H9 (cell line): ENCODE measurements around the gene HEATR5A. TPM values are rescaled to one million over a fixed set of nuclear protein-coding genes. Genes with fewer than 3 reads are reported as not detected.
"Not testable (repeated sequence)": the region's sequence is repeated elsewhere in the genome, so short reads cannot be mapped to it uniquely, and the experiment has no call there.

Experiments
- DNase-seq: peaks from one replicate; pipeline ENCODE4 v3.0.0-alpha.2; 2017
- H2AFZ ChIP-seq: one replicate; pipeline ENCODE4 v1.6.1; 2013; ENCODE audit warnings: mild to moderate bottlenecking, low read length, control low read depth, moderate library complexity
- H2AK5ac ChIP-seq: 2 replicates; pipeline ENCODE4 v1.6.1; 2013; ENCODE audit warnings: low read length, control low read depth, mixed read lengths; ENCODE audit not compliant: insufficient read length
- H2BK120ac ChIP-seq: one replicate; pipeline ENCODE4 v1.6.1; 2013; ENCODE audit warnings: low read depth, mild to moderate bottlenecking, low read length, control low read depth, inconsistent platforms; ENCODE audit not compliant: poor library complexity, severe bottlenecking
- H2BK12ac ChIP-seq: 2 replicates; pipeline ENCODE4 v1.6.1; 2013; ENCODE audit warnings: low read length, control low read depth, mixed read lengths, low read depth; ENCODE audit not compliant: insufficient read length
- H2BK15ac ChIP-seq: 2 replicates; pipeline ENCODE4 v1.6.1; 2013; ENCODE audit warnings: low read depth, low read length, control low read depth
- H2BK20ac ChIP-seq: one replicate; pipeline ENCODE4 v1.6.1; 2013; ENCODE audit warnings: low read depth, mild to moderate bottlenecking, low read length, control low read depth, inconsistent platforms; ENCODE audit not compliant: poor library complexity, severe bottlenecking
- H2BK5ac ChIP-seq: 2 replicates; pipeline ENCODE4 v1.6.1; 2013; ENCODE audit warnings: low read length, control low read depth, mixed read lengths; ENCODE audit not compliant: insufficient read length
- H3K14ac ChIP-seq: 2 replicates; pipeline ENCODE4 v1.6.1; 2013; ENCODE audit warnings: low read length, control low read depth; ENCODE audit not compliant: insufficient read depth
- H3K18ac ChIP-seq: 2 replicates; pipeline ENCODE4 v1.6.1; 2013; ENCODE audit warnings: low read depth, mild to moderate bottlenecking, mixed read lengths, low read length, control low read depth; ENCODE audit not compliant: insufficient read length
- H3K23ac ChIP-seq: 2 replicates; pipeline ENCODE4 v1.6.1; 2013; ENCODE audit warnings: low read length, control low read depth, mixed read lengths, low read depth; ENCODE audit not compliant: insufficient read length
- H3K23me2 ChIP-seq: 2 replicates; pipeline ENCODE4 v1.6.1; 2013; ENCODE audit warnings: low read depth, mild to moderate bottlenecking, mixed read lengths, low read length, control low read depth; ENCODE audit not compliant: insufficient read length, poor library complexity, severe bottlenecking
- H3K27ac ChIP-seq: 2 replicates; pipeline ENCODE4 v1.5.1; 2013; ENCODE audit warnings: low read length, control low read depth, mixed read lengths, low read depth; ENCODE audit not compliant: insufficient read length
- H3K27me3 ChIP-seq: 2 replicates; pipeline ENCODE4 v1.6.1; 2013; ENCODE audit warnings: low read length, control low read depth, inconsistent platforms; ENCODE audit not compliant: insufficient read depth
- H3K4ac ChIP-seq: 2 replicates; pipeline ENCODE4 v1.6.1; 2013; ENCODE audit warnings: low read depth, mild to moderate bottlenecking, control low read depth, inconsistent platforms, low read length, moderate library complexity
- H3K4me1 ChIP-seq: 2 replicates; pipeline ENCODE4 v1.6.1; 2013; ENCODE audit warnings: low read length, control low read depth, inconsistent platforms; ENCODE audit not compliant: insufficient read depth
- H3K4me2 ChIP-seq: 2 replicates; pipeline ENCODE4 v1.6.1; 2013; ENCODE audit warnings: low read length, control low read depth, mixed read lengths; ENCODE audit not compliant: insufficient read length, insufficient read depth
- H3K56ac ChIP-seq: 2 replicates; pipeline ENCODE4 v1.6.1; 2013; ENCODE audit warnings: low read depth, mild to moderate bottlenecking, mixed read lengths, low read length, control low read depth; ENCODE audit not compliant: insufficient read length
- H3K79me1 ChIP-seq: 2 replicates; pipeline ENCODE4 v1.6.1; 2013; ENCODE audit warnings: low read depth, mild to moderate bottlenecking, moderate library complexity, low read length, control low read depth, inconsistent platforms; ENCODE audit not compliant: insufficient read depth, poor library complexity, severe bottlenecking
- H3K79me2 ChIP-seq: 2 replicates; pipeline ENCODE4 v1.6.1; 2013; ENCODE audit warnings: low read length, control low read depth, inconsistent platforms; ENCODE audit not compliant: insufficient read depth
- H3K9ac ChIP-seq: 2 replicates; pipeline ENCODE4 v1.6.1; 2013; ENCODE audit warnings: low read length, control low read depth, mixed read lengths; ENCODE audit not compliant: insufficient read length; ENCODE audit errors: extremely low read depth
- H3K9me3 ChIP-seq: one replicate; pipeline ENCODE4 v1.6.1; 2013; ENCODE audit warnings: low read depth, low read length, inconsistent platforms; ENCODE audit not compliant: control insufficient read depth
- H3T11ph ChIP-seq: one replicate; pipeline ENCODE4 v1.6.1; 2013; ENCODE audit warnings: mild to moderate bottlenecking, low read length, control low read depth, inconsistent platforms
- H4K20me1 ChIP-seq: one replicate; pipeline ENCODE4 v1.6.1; 2013; ENCODE audit not compliant: control insufficient read depth, insufficient read length, insufficient read depth
- H4K5ac ChIP-seq: 2 replicates; pipeline ENCODE4 v1.6.1; 2013; ENCODE audit warnings: low read depth, mild to moderate bottlenecking, mixed read lengths, low read length, control low read depth; ENCODE audit not compliant: insufficient read length
- H4K8ac ChIP-seq: replicated peaks from 2 replicates; pipeline ENCODE4 v1.6.1; 2013; ENCODE audit warnings: low read length, control low read depth, mixed read lengths, low read depth; ENCODE audit not compliant: insufficient read length
- H4K91ac ChIP-seq: 2 replicates; pipeline ENCODE4 v1.6.1; 2013; ENCODE audit warnings: low read depth, mild to moderate bottlenecking, moderate library complexity, mixed read lengths, low read length, control low read depth; ENCODE audit not compliant: insufficient read length
- H3K27ac Mint-ChIP-seq, 3 experiments: 2 replicates in 2 of 3; 3 replicates in 1 of 3; pipeline ENCODE4 v1.8.0; 2020 to 2021; ENCODE audit warnings: mixed read lengths in 3 of 3, mild to moderate bottlenecking in 1 of 3, moderate library complexity in 1 of 3
- H3K27me3 Mint-ChIP-seq: 2 replicates; pipeline ENCODE4 v1.8.0; 2021; ENCODE audit warnings: low read depth, mild to moderate bottlenecking, moderate library complexity, mixed read lengths
- H3K36me3 Mint-ChIP-seq, 3 experiments: 2 replicates in 2 of 3; 3 replicates in 1 of 3; pipeline ENCODE4 v1.8.0; 2020 to 2021; ENCODE audit warnings: low read depth in 3 of 3, mixed read lengths in 3 of 3; ENCODE audit not compliant: insufficient read depth in 1 of 3
- H3K4me1 Mint-ChIP-seq, 2 experiments: 2 replicates each; pipeline ENCODE4 v1.8.0; 2020; ENCODE audit warnings: mixed read lengths in 2 of 2
- H3K4me3 Mint-ChIP-seq, 2 experiments: 2 replicates in 1 of 2; 3 replicates in 1 of 2; pipeline ENCODE4 v1.8.0; 2020 to 2021; ENCODE audit warnings: mild to moderate bottlenecking in 2 of 2, mixed read lengths in 2 of 2, moderate library complexity in 1 of 2
- H3K9me3 Mint-ChIP-seq, 2 experiments: 2 replicates in 1 of 2; 3 replicates in 1 of 2; pipeline ENCODE4 v1.8.0; 2020; ENCODE audit warnings: mild to moderate bottlenecking in 2 of 2, mixed read lengths in 2 of 2, moderate library complexity in 1 of 2
- CTCF ChIP-seq: fragments of 200-600 bp; sonication (generic); conservative IDR thresholded peaks from 3 replicates; pipeline ENCODE4 v1.8.0; 2021; ENCODE audit warnings: antibody characterized with exemption, mild to moderate bottlenecking
- WGBS: extraction: QIAGEN DNeasy Blood & Tissue Kit; methylation state at CpG from one replicate; pipeline ENCODE4 v1.1.7; 2013; ENCODE audit warnings: missing lambda C conversion rate, low lambda C conversion rate, mixed read lengths; ENCODE audit not compliant: insufficient read length; ENCODE audit errors: extremely low coverage; 5-methylcytosine and 5-hydroxymethylcytosine counted together
- total RNA-seq: library from RNA; stranded (reverse); gene quantifications from 2 replicates; pipeline ENCODE4 v1.2.1, GENCODE V29; 2021

Gene HEATR5A
- total RNA-seq, 1 experiment from 2014 or later, result 21.2 TPM

GRCh38 chr14:31243860-31244259 lies 176.5 kb downstream of the HEATR5A start:
- H4K20me1 ChIP-seq, result no peaks in the 10 kb centered on the region
- no peak overlapping the region for H2BK20ac ChIP-seq
- no peak overlapping the region for H3K4me2 ChIP-seq
- H3K79me1 ChIP-seq, result no peaks in the 10 kb centered on the region
- peaks cover 17 to 23% of the 10 kb centered on the region in 2 experiments for H3K4me1 Mint-ChIP-seq
- no peaks in the 10 kb centered on the region; the same call in 1 of the 2 replicates for H3K4me1 ChIP-seq
- no peak overlapping the region for H3K9ac ChIP-seq
- H2BK120ac ChIP-seq, result no peak overlapping the region
- no peak overlapping the region for H3K56ac ChIP-seq
- no CpG with 5 or more reads among the region's 8 CpGs for WGBS
- H2BK15ac ChIP-seq, result no peak overlapping the region
- no peaks in the 10 kb centered on the region for H3K9me3 ChIP-seq
- H4K5ac ChIP-seq, result no peak overlapping the region
- no peak overlapping the region for H4K91ac ChIP-seq
- H3K27me3 Mint-ChIP-seq, result no peaks in the 10 kb centered on the region
- no peak overlapping the region for H3K27ac ChIP-seq
- H3K79me2 ChIP-seq, result no peaks in the 10 kb centered on the region
- H2AFZ ChIP-seq, result no peak overlapping the region
- no peak overlapping the region for H3T11ph ChIP-seq
- H3K4me3 Mint-ChIP-seq, result no peak overlapping the region
- no peaks in the 10 kb centered on the region for H3K27me3 ChIP-seq
- no peaks in the 10 kb centered on the region; a peak in 1 of 5 replicates for H3K9me3 Mint-ChIP-seq
- no peak overlapping the region for H3K18ac ChIP-seq
- no peak overlapping the region for H3K14ac ChIP-seq
- H4K8ac ChIP-seq, result no peak overlapping the region
- H3K27ac Mint-ChIP-seq, result peak overlapping the region; percentile 0 to 72 (median 28); a peak in 5 of 7 replicates
- no peak overlapping the region for H2BK12ac ChIP-seq
- H2BK5ac ChIP-seq, result no peak overlapping the region
- no peak for TF ChIP-seq CTCF
- peak; percentile 59 for DNase-seq
- no peak overlapping the region for H3K4ac ChIP-seq
- H2AK5ac ChIP-seq, result no peak overlapping the region
- H3K36me3 Mint-ChIP-seq, result no peaks in the 10 kb centered on the region
- H3K23ac ChIP-seq, result no peak overlapping the region
- no peaks in the 10 kb centered on the region for H3K23me2 ChIP-seq

GRCh38 chr14:31242161-31242940 lies 178.0 kb downstream of the HEATR5A start:
- not testable (repeated sequence) for H3K14ac ChIP-seq, H2BK15ac ChIP-seq, H3K79me2 ChIP-seq, H3K18ac ChIP-seq, H4K91ac ChIP-seq, H3K4me1 ChIP-seq, H3K27me3 ChIP-seq, H2BK20ac ChIP-seq, H3K9me3 Mint-ChIP-seq, H2BK12ac ChIP-seq, H3K9ac ChIP-seq, H2AFZ ChIP-seq, H3K27ac ChIP-seq, H3K79me1 ChIP-seq, H3K27ac Mint-ChIP-seq, H3K56ac ChIP-seq, H2AK5ac ChIP-seq, H3K23ac ChIP-seq, H2BK120ac ChIP-seq, DNase-seq, H4K20me1 ChIP-seq, H4K8ac ChIP-seq, H3K4me2 ChIP-seq, H2BK5ac ChIP-seq, H3K4ac ChIP-seq, H3K23me2 ChIP-seq, H3K27me3 Mint-ChIP-seq, H3K36me3 Mint-ChIP-seq, H3T11ph ChIP-seq, H4K5ac ChIP-seq, H3K4me3 Mint-ChIP-seq, H3K9me3 ChIP-seq
- WGBS, result no CpG with 5 or more reads among the region's 10 CpGs
- peaks cover 17 to 20% of the 10 kb centered on the region in 2 experiments for H3K4me1 Mint-ChIP-seq
